ENCODE measurements around the gene MED29. TPM values are rescaled to one million over a fixed set of nuclear protein-coding genes. Genes with fewer than 3 reads are reported as not detected.

Gene MED29
- total and polyA plus RNA-seq, 2 donors (not counting 1 experiment from before 2014, with no cell fraction given): 23.0 to 28.9 TPM

GRCh38 chr19:39412867-39413271, 21.7 kb downstream of the MED29 start:
- Histone ChIP-seq H3K9me3 (ENCODE audit: control insufficient read depth, insufficient read depth, low read depth, low read length) (no peaks in the 10 kb centered on the region), H3K4me1 (ENCODE audit: control insufficient read depth, extremely low read depth, insufficient read depth, low read length) (peaks cover 15% of the 10 kb centered on the region), H3K4me3 (replicated peaks in 1 of 4; ENCODE audit: control extremely low read depth in 1 of 4, insufficient read depth in 1 of 4, low read depth in 3 of 4, low read length in 4 of 4) (peak overlapping the region; percentile 81 to 98 (median 86)), H3K27ac (ENCODE audit: insufficient read depth, low read length) (peak overlapping the region; percentile 91), H3K9ac (ENCODE audit: insufficient read depth, low read length) (peak overlapping the region; percentile 74), H3K4me2 (ENCODE audit: extremely low read depth, insufficient read depth, low read length) (peak overlapping the region; percentile 73), H3K27me3 (ENCODE audit: control insufficient read depth, insufficient read depth, low read length) (no peaks in the 10 kb centered on the region), H4K20me1 (ENCODE audit: control insufficient read depth, extremely low read depth, insufficient read depth, low read length) (peaks cover 5% of the 10 kb centered on the region), H2AFZ (ENCODE audit: low read length) (no peak overlapping the region), H3K36me3 (ENCODE audit: control insufficient read depth, insufficient read depth, low read length) (peaks cover 18% of the 10 kb centered on the region), H3K79me2 (ENCODE audit: control insufficient read depth, insufficient read depth, low read length) (peaks cover 37% of the 10 kb centered on the region)
- TF ChIP-seq EZH2 (IDR thresholded peaks at IDR 0.05; ENCODE audit: low read length, missing control alignments): no peak
- peak in 1 of 2 donors; percentile 30 for TF ChIP-seq CTCF (conservative IDR thresholded peaks at IDR 0.05 in 1 of 2, IDR thresholded peaks at IDR 0.05 in 1 of 2; ENCODE audit: low read depth in 1 of 2, low read length in 2 of 2)
- DNase-seq (ENCODE audit: low read depth in 2 of 2): no peak

GRCh38 chr19:39413272-39413910, 22.2 kb downstream of the MED29 start:
- H3K4me1 ChIP-seq (ENCODE audit: control insufficient read depth, extremely low read depth, insufficient read depth, low read length): peaks cover 15% of the 10 kb centered on the region
- H3K79me2 ChIP-seq (ENCODE audit: control insufficient read depth, insufficient read depth, low read length): peaks cover 32% of the 10 kb centered on the region
- H3K27me3 ChIP-seq (ENCODE audit: control insufficient read depth, insufficient read depth, low read length): no peaks in the 10 kb centered on the region
- no peak overlapping the region for H2AFZ ChIP-seq (ENCODE audit: low read length)
- TF ChIP-seq EZH2 (IDR thresholded peaks at IDR 0.05; ENCODE audit: low read length, missing control alignments): no peak
- H3K4me3 ChIP-seq (replicated peaks in 1 of 4; ENCODE audit: control extremely low read depth in 1 of 4, insufficient read depth in 1 of 4, low read depth in 3 of 4, low read length in 4 of 4): peak overlapping the region; percentile 81 to 98 (median 86)
- H3K27ac ChIP-seq (ENCODE audit: insufficient read depth, low read length): peak overlapping the region; percentile 91
- no peaks in the 10 kb centered on the region for H3K9me3 ChIP-seq (ENCODE audit: control insufficient read depth, insufficient read depth, low read depth, low read length)
- peak; percentile 51 to 66 for DNase-seq (ENCODE audit: low read depth in 2 of 2)
- peaks cover 1% of the 10 kb centered on the region for H4K20me1 ChIP-seq (ENCODE audit: control insufficient read depth, extremely low read depth, insufficient read depth, low read length)
- H3K36me3 ChIP-seq (ENCODE audit: control insufficient read depth, insufficient read depth, low read length): peaks cover 13% of the 10 kb centered on the region
- peak overlapping the region; percentile 74 for H3K9ac ChIP-seq (ENCODE audit: insufficient read depth, low read length)
- H3K4me2 ChIP-seq (ENCODE audit: extremely low read depth, insufficient read depth, low read length): peak overlapping the region; percentile 86

GRCh38 chr19:39413911-39414608, 22.9 kb downstream of the MED29 start:
- no peaks in the 10 kb centered on the region for H3K9me3 ChIP-seq (ENCODE audit: control insufficient read depth, insufficient read depth, low read depth, low read length)
- H3K79me2 ChIP-seq (ENCODE audit: control insufficient read depth, insufficient read depth, low read length): peaks cover 25% of the 10 kb centered on the region
- peaks cover 15% of the 10 kb centered on the region for H3K4me1 ChIP-seq (ENCODE audit: control insufficient read depth, extremely low read depth, insufficient read depth, low read length)
- peak overlapping the region; percentile 74 for H3K9ac ChIP-seq (ENCODE audit: insufficient read depth, low read length)
- H3K36me3 ChIP-seq (ENCODE audit: control insufficient read depth, insufficient read depth, low read length): peaks cover 12% of the 10 kb centered on the region
- H3K4me2 ChIP-seq (ENCODE audit: extremely low read depth, insufficient read depth, low read length): peak overlapping the region; percentile 86
- H3K27me3 ChIP-seq (ENCODE audit: control insufficient read depth, insufficient read depth, low read length): no peaks in the 10 kb centered on the region
- H2AFZ ChIP-seq (ENCODE audit: low read length): no peak overlapping the region
- no peak for TF ChIP-seq EZH2 (IDR thresholded peaks at IDR 0.05; ENCODE audit: low read length, missing control alignments)
- peak; percentile 17 to 20 for TF ChIP-seq CTCF (conservative IDR thresholded peaks at IDR 0.05 in 1 of 2, IDR thresholded peaks at IDR 0.05 in 1 of 2; ENCODE audit: low read depth in 1 of 2, low read length in 2 of 2)
- DNase-seq (ENCODE audit: low read depth in 2 of 2): peak in 1 of 2 donors; percentile 40
- peak overlapping the region; percentile 61 for H3K27ac ChIP-seq (ENCODE audit: insufficient read depth, low read length)
- peak overlapping the region; percentile 71 to 98 (median 84) for H3K4me3 ChIP-seq (replicated peaks in 1 of 4; ENCODE audit: control extremely low read depth in 1 of 4, insufficient read depth in 1 of 4, low read depth in 3 of 4, low read length in 4 of 4)
- no peaks in the 10 kb centered on the region for H4K20me1 ChIP-seq (ENCODE audit: control insufficient read depth, extremely low read depth, insufficient read depth, low read length)
